ENCODE results near the gene AUP1. TPM values are rescaled to one million over a fixed set of nuclear protein-coding genes. Genes with fewer than 3 reads are reported as not detected.
A peak's percentile ranks its signal among the peaks of the same experiment; 100 is the strongest.

The AUP1 gene
- total and polyA plus RNA-seq, 9 of the 15 experiments (the other 6 are each of a cell fraction or from before 2014, with no cell fraction given) = 70.7 to 245 (median 165) TPM

- TF ChIP-seq TRIM24 (IDR thresholded peaks at IDR 0.05) (peak; percentile 54 to 81; a peak in 3 of 4 replicates), EZH2 (IDR thresholded peaks at IDR 0.05; ENCODE audit: borderline replicate concordance, low read depth, low read length) (no peak), ASH1L (IDR thresholded peaks at IDR 0.05; ENCODE audit: borderline replicate concordance, low read depth, partially characterized antibody) (no peak), ZBTB8A (IDR thresholded peaks at IDR 0.05; ENCODE audit: partially characterized antibody) (no peak), SOX6 (IDR thresholded peaks at IDR 0.05) (no peak), RFX5 (IDR thresholded peaks at IDR 0.05; ENCODE audit: low read depth, low read length) (no peak), OTX1 (CRISPR knock-in tag; IDR thresholded peaks at IDR 0.05) (no peak), E2F5 (CRISPR knock-in tag; IDR thresholded peaks at IDR 0.05) (no peak), NBN (IDR thresholded peaks at IDR 0.05; ENCODE audit: low read depth) (no peak), HNRNPUL1 (IDR thresholded peaks at IDR 0.05; ENCODE audit: low read length) (no peak), ELF4 (CRISPR knock-in tag; IDR thresholded peaks at IDR 0.05) (no peak), ZBTB49 (CRISPR knock-in tag; IDR thresholded peaks at IDR 0.05; ENCODE audit: borderline replicate concordance) (no peak), ZNF77 (CRISPR knock-in tag; IDR thresholded peaks at IDR 0.05) (no peak), ZNF766 (CRISPR knock-in tag; conservative IDR thresholded peaks at IDR 0.05) (0 out of 2 replicates have a peak, but pooled peaks have one; percentile 37), MEF2D (tag; conservative IDR thresholded peaks at IDR 0.05; ENCODE audit: low read depth) (no peak), ETV5 (CRISPR knock-in tag; IDR thresholded peaks at IDR 0.05; ENCODE audit: low read depth) (no peak)
- TF ChIP-seq, protein P1, sequence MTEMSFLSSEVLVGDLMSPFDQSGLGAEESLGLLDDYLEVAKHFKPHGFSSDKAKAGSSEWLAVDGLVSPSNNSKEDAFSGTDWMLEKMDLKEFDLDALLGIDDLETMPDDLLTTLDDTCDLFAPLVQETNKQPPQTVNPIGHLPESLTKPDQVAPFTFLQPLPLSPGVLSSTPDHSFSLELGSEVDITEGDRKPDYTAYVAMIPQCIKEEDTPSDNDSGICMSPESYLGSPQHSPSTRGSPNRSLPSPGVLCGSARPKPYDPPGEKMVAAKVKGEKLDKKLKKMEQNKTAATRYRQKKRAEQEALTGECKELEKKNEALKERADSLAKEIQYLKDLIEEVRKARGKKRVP (CRISPR knock-in tag; IDR thresholded peaks at IDR 0.05) = no peak
- TF ChIP-seq, protein P2, sequence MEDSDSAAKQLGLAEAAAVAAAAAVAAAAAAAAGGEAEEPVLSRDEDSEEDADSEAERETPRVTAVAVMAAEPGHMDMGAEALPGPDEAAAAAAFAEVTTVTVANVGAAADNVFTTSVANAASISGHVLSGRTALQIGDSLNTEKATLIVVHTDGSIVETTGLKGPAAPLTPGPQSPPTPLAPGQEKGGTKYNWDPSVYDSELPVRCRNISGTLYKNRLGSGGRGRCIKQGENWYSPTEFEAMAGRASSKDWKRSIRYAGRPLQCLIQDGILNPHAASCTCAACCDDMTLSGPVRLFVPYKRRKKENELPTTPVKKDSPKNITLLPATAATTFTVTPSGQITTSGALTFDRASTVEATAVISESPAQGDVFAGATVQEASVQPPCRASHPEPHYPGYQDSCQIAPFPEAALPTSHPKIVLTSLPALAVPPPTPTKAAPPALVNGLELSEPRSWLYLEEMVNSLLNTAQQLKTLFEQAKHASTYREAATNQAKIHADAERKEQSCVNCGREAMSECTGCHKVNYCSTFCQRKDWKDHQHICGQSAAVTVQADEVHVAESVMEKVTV (CRISPR knock-in tag; IDR thresholded peaks at IDR 0.05) = no peak
Measured at GRCh38 chr2:74525717-74526648, 3.5 kb downstream of the AUP1 start, which contains the start of gene DQX1 (continued).

All from K562 (cell line).